Trophoblast cell (in vitro differentiated cells and primary cell): ENCODE data around the gene MSH2.

Experiments
- DNase-seq, 2 donors: peaks; one replicate each; pipeline ENCODE4 v3.0.0-alpha.2; 2016
- H2AFZ ChIP-seq: 2 replicates; pipeline ENCODE4 v1.6.1; 2013; ENCODE audit warnings: low read length, moderate library complexity, mild to moderate bottlenecking; ENCODE audit not compliant: insufficient read depth, poor library complexity
- H2AK5ac ChIP-seq: 2 replicates; pipeline ENCODE4 v1.6.1; 2013; ENCODE audit warnings: mild to moderate bottlenecking, low read length
- H2BK120ac ChIP-seq: 2 replicates; pipeline ENCODE4 v1.6.1; 2013; ENCODE audit warnings: low read length, mild to moderate bottlenecking, moderate library complexity; ENCODE audit not compliant: insufficient read depth, poor library complexity
- H2BK12ac ChIP-seq: 2 replicates; pipeline ENCODE4 v1.6.1; 2013; ENCODE audit warnings: mild to moderate bottlenecking, low read length, moderate library complexity
- H2BK5ac ChIP-seq: 2 replicates; pipeline ENCODE4 v1.6.1; 2013; ENCODE audit warnings: low read length, low read depth, moderate library complexity, mild to moderate bottlenecking; ENCODE audit not compliant: poor library complexity
- H3K14ac ChIP-seq: 2 replicates; pipeline ENCODE4 v1.6.1; 2013; ENCODE audit warnings: mild to moderate bottlenecking, low read length
- H3K18ac ChIP-seq: 2 replicates; pipeline ENCODE4 v1.6.1; 2013; ENCODE audit warnings: mild to moderate bottlenecking, low read length
- H3K23ac ChIP-seq: 2 replicates; pipeline ENCODE4 v1.6.1; 2013; ENCODE audit warnings: low read length
- H3K27ac ChIP-seq: 2 replicates; pipeline ENCODE4 v1.5.1; 2013; ENCODE audit warnings: low read depth, mild to moderate bottlenecking, inconsistent platforms, low read length, moderate library complexity
- H3K27me3 ChIP-seq: 2 replicates; pipeline ENCODE4 v1.6.1; 2013; ENCODE audit warnings: inconsistent platforms, mild to moderate bottlenecking, low read length, moderate library complexity; ENCODE audit not compliant: insufficient read depth
- H3K36me3 ChIP-seq, 2 experiments: 1 replicate in 1 of 2; 2 replicates in 1 of 2; pipeline ENCODE4 v1.6.1; 2013; ENCODE audit warnings: low read length in 2 of 2, mild to moderate bottlenecking in 2 of 2, moderate library complexity in 1 of 2; ENCODE audit not compliant: insufficient read depth in 2 of 2, control insufficient read depth in 1 of 2
- H3K4ac ChIP-seq: 2 replicates; pipeline ENCODE4 v1.6.1; 2013; ENCODE audit warnings: low read depth, mild to moderate bottlenecking, low read length, moderate library complexity
- H3K4me1 ChIP-seq, 2 experiments: 1 replicate in 1 of 2; 2 replicates in 1 of 2; pipeline ENCODE4 v1.6.1; 2013; ENCODE audit warnings: low read length in 2 of 2, mild to moderate bottlenecking in 2 of 2, moderate library complexity in 1 of 2; ENCODE audit not compliant: insufficient read depth in 2 of 2, control insufficient read depth in 1 of 2
- H3K4me2 ChIP-seq: 2 replicates; pipeline ENCODE4 v1.6.1; 2013; ENCODE audit warnings: inconsistent platforms, mild to moderate bottlenecking, low read length, moderate library complexity
- H3K4me3 ChIP-seq: 2 replicates; pipeline ENCODE4 v1.5.1; 2013; ENCODE audit warnings: mild to moderate bottlenecking, low read depth, low read length, inconsistent platforms
- H3K79me1 ChIP-seq: one replicate; pipeline ENCODE4 v1.6.1; 2013; ENCODE audit warnings: low read length
- H3K79me2 ChIP-seq: 2 replicates; pipeline ENCODE4 v1.6.1; 2013; ENCODE audit warnings: low read length, mild to moderate bottlenecking; ENCODE audit not compliant: control insufficient read depth, insufficient read depth, poor library complexity
- H3K9ac ChIP-seq: 2 replicates; pipeline ENCODE4 v1.6.1; 2013; ENCODE audit warnings: mild to moderate bottlenecking, low read length
- H3K9me3 ChIP-seq: 2 replicates; pipeline ENCODE4 v1.6.1; 2013; ENCODE audit warnings: low read depth, mild to moderate bottlenecking, control low read depth, inconsistent platforms, low read length; ENCODE audit not compliant: insufficient read depth
- H4K12ac ChIP-seq: 2 replicates; pipeline ENCODE4 v1.6.1; 2013; ENCODE audit warnings: low read depth, mild to moderate bottlenecking, low read length, moderate library complexity
- H4K8ac ChIP-seq: 2 replicates; pipeline ENCODE4 v1.6.1; 2013; ENCODE audit warnings: low read depth, mild to moderate bottlenecking, low read length, moderate library complexity
- H4K91ac ChIP-seq: one replicate; pipeline ENCODE4 v1.6.1; 2013; ENCODE audit warnings: low read depth, mild to moderate bottlenecking, low read length, moderate library complexity
- WGBS: extraction: QIAGEN DNeasy Blood & Tissue Kit; methylation state at CpG from one replicate; pipeline ENCODE4 v1.1.7; 2013; ENCODE audit warnings: missing lambda C conversion rate; ENCODE audit not compliant: insufficient read length, insufficient coverage; ENCODE audit errors: extremely low coverage; 5-methylcytosine and 5-hydroxymethylcytosine counted together

Gene MSH2

DNA sequence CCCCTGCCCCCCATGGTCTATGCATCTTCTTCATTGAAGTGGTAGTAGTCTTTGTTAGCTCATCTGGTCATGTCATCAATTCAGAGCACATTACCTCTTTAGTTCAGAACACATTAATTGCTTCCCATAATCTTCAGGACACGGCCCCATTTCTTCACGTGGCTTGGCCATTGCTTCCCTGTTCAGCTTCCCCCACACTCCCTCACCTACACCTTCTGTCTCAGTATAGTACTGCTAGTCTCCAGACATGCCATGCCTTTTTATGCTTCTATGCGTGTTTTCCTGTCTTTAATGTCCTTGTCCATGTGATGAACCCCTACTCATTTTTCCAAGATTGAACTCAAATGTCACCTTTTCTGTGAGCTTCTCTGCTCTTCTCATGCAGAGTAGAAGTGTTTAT lies 35.1 kb downstream of the MSH2 start:
- no peaks in the 10 kb centered on the region for H3K79me2 ChIP-seq
- no peak overlapping the region for H3K4me2 ChIP-seq
- no peak overlapping the region for H3K9ac ChIP-seq
- H3K79me1 ChIP-seq, result no peaks in the 10 kb centered on the region
- no peak overlapping the region for H4K91ac ChIP-seq
- H3K36me3 ChIP-seq, result peaks cover 4 to 8% of the 10 kb centered on the region in 2 experiments
- no peak overlapping the region for H3K14ac ChIP-seq
- H4K12ac ChIP-seq, result no peak overlapping the region
- WGBS, result no CpG with 5 or more reads among the region's 3 CpGs
- no peak overlapping the region for H2BK12ac ChIP-seq
- no peak overlapping the region for H2BK120ac ChIP-seq
- H3K23ac ChIP-seq, result no peak overlapping the region
- no peak overlapping the region for H3K4ac ChIP-seq
- no peaks in the 10 kb centered on the region for H3K27me3 ChIP-seq
- H4K8ac ChIP-seq, result no peak overlapping the region
- no peak overlapping the region for H2AK5ac ChIP-seq
- no peak overlapping the region for H2AFZ ChIP-seq
- no peak overlapping the region for H3K27ac ChIP-seq
- no peaks in the 10 kb centered on the region for H3K4me1 ChIP-seq
- no peak overlapping the region for H2BK5ac ChIP-seq
- no peak overlapping the region for H3K18ac ChIP-seq
- DNase-seq, result no peak
- no peak overlapping the region for H3K4me3 ChIP-seq
- no peaks in the 10 kb centered on the region for H3K9me3 ChIP-seq

DNA sequence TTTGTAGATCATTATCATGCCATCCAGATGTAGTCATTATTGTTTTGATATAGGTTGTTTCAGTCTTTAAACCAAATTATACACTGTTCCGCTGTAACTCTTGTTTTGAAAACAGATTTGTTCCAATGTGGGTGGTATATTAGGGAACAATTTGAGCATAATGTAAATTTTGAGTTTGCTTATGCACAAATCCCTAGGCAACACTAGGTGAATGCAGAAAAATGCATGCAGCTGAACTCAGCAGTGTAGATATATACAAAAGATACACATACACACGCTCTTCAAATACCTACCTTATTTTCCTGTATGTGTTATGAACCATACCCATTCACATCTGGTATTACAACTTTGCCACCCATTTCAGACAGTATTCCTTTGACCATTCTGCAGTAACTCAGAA lies 35.8 kb downstream of the MSH2 start:
- no peak overlapping the region for H3K27ac ChIP-seq
- no peak overlapping the region for H2BK12ac ChIP-seq

DNA sequence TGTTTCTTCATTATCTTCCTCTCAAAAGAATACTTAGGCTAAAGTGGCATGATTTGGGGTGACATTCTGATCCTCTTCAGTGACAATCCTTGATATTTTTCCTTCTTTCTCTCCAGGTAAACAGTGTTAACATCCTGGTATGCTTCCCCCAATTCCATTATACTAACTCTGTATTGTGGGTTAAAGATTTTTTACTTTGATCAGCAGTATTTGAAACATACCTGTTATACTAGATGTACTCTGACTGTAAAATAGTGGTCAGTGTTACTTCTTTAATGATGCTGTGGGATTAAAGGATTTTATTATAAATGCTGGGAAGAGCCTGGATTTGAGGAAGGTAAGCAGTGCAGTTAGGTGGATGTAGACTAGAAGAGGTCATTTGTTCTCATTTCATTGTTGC lies 48.8 kb downstream of the MSH2 start:
- Histone ChIP-seq H3K27ac (no peak overlapping the region), H3K79me2 (no peaks in the 10 kb centered on the region), H3K4me1 (no peaks in the 10 kb centered on the region), H2AFZ (no peak overlapping the region), H3K36me3 (peaks cover 8 to 9% of the 10 kb centered on the region in 2 experiments), H3K9ac (no peak overlapping the region), H4K12ac (no peak overlapping the region), H4K8ac (no peak overlapping the region), H3K79me1 (no peaks in the 10 kb centered on the region), H3K4ac (no peak overlapping the region), H3K27me3 (no peaks in the 10 kb centered on the region), H2AK5ac (no peak overlapping the region), H3K23ac (no peak overlapping the region), H2BK12ac (no peak overlapping the region), H3K4me2 (no peak overlapping the region), H3K14ac (no peak overlapping the region), H2BK5ac (no peak overlapping the region), H3K9me3 (no peaks in the 10 kb centered on the region), H3K18ac (no peak overlapping the region), H2BK120ac (no peak overlapping the region), H4K91ac (no peak overlapping the region), H3K4me3 (no peak overlapping the region)
- no peak for DNase-seq

More for the DNA sequence above, 35.8 kb downstream of the MSH2 start:
- no CpG with 5 or more reads among the region's 2 CpGs for WGBS
- Histone ChIP-seq H2BK5ac (no peak overlapping the region), H3K27me3 (no peaks in the 10 kb centered on the region), H3K14ac (no peak overlapping the region), H3K79me1 (no peaks in the 10 kb centered on the region), H3K9ac (no peak overlapping the region), H3K18ac (no peak overlapping the region), H3K36me3 (peaks cover 4 to 6% of the 10 kb centered on the region in 2 experiments), H3K79me2 (no peaks in the 10 kb centered on the region), H4K12ac (no peak overlapping the region), H2AFZ (no peak overlapping the region), H3K4me2 (no peak overlapping the region), H3K9me3 (no peaks in the 10 kb centered on the region), H2BK120ac (no peak overlapping the region), H4K91ac (no peak overlapping the region), H2AK5ac (no peak overlapping the region), H3K4ac (no peak overlapping the region), H4K8ac (no peak overlapping the region), H3K4me3 (no peak overlapping the region), H3K4me1 (no peaks in the 10 kb centered on the region), H3K23ac (no peak overlapping the region)
- DNase-seq, result no peak

- Histone ChIP-seq H3K27ac (no peak overlapping the region), H3K14ac (no peak overlapping the region), H3K4me1 (no peaks in the 10 kb centered on the region), H3K9ac (no peak overlapping the region), H2BK120ac (no peak overlapping the region), H3K4ac (no peak overlapping the region), H2BK12ac (no peak overlapping the region), H3K4me2 (no peak overlapping the region), H3K9me3 (no peaks in the 10 kb centered on the region), H3K79me1 (no peaks in the 10 kb centered on the region), H3K27me3 (no peaks in the 10 kb centered on the region), H3K36me3 (peaks cover 4 to 7% of the 10 kb centered on the region in 2 experiments), H4K12ac (no peak overlapping the region), H4K8ac (no peak overlapping the region), H3K4me3 (no peak overlapping the region), H3K18ac (no peak overlapping the region), H2AK5ac (no peak overlapping the region), H2BK5ac (no peak overlapping the region), H2AFZ (no peak overlapping the region), H3K23ac (no peak overlapping the region), H3K79me2 (no peaks in the 10 kb centered on the region), H4K91ac (no peak overlapping the region)
- DNase-seq, result peak; percentile 14 to 62
- WGBS, result no CpG with 5 or more reads among the region's 2 CpGs
Measured at GRCh38 chr2:47452761-47453160, 49.8 kb downstream of the MSH2 start.
